MM.1S (cell line): Measurements from ENCODE around the gene TMEM141.

Experiments used
- DNase-seq: peaks from one replicate; pipeline ENCODE4 v3.0.0-alpha.2; 2015
- H2AFZ ChIP-seq: fragments of 300-600 bp; sonication (generic); 2 replicates; pipeline ENCODE4 v1.6.0; 2016; ENCODE audit warnings: antibody characterized with exemption, low read length
- H3F3A ChIP-seq: fragments of 300-600 bp; sonication (generic); 2 replicates; pipeline ENCODE4 v1.6.1; 2016; ENCODE audit warnings: mild to moderate bottlenecking, antibody characterized with exemption, low read length, moderate library complexity, mixed read lengths; ENCODE audit not compliant: insufficient read depth
- H3K27ac ChIP-seq: fragments of 300-600 bp; sonication (generic); 2 replicates; pipeline ENCODE4 v1.5.1; 2016; ENCODE audit warnings: mild to moderate bottlenecking, low read length
- H3K27me3 ChIP-seq: fragments of 300-600 bp; sonication (generic); replicated peaks from 2 replicates; pipeline ENCODE4 v1.6.0; 2016; ENCODE audit warnings: low read length; ENCODE audit not compliant: insufficient read depth
- H3K36me3 ChIP-seq: fragments of 300-600 bp; sonication (generic); replicated peaks from 2 replicates; pipeline ENCODE4 v1.6.1; 2016; ENCODE audit warnings: mild to moderate bottlenecking, low read length, mixed read lengths; ENCODE audit not compliant: insufficient read depth
- H3K4me1 ChIP-seq: fragments of 300-600 bp; sonication (generic); 2 replicates; pipeline ENCODE4 v1.6.1; 2016; ENCODE audit warnings: low read length, mixed read lengths
- H3K4me2 ChIP-seq: fragments of 300-600 bp; sonication (generic); 2 replicates; pipeline ENCODE4 v1.6.0; 2016; ENCODE audit warnings: low read depth, low read length
- H3K4me3 ChIP-seq: fragments of 300-600 bp; sonication (generic); 2 replicates; pipeline ENCODE4 v1.5.1; 2016; ENCODE audit warnings: low read length, mixed read lengths
- H3K79me2 ChIP-seq: fragments of 300-600 bp; sonication (generic); 2 replicates; pipeline ENCODE4 v1.6.1; 2016; ENCODE audit warnings: mixed run types, low read length, mixed read lengths
- H3K9ac ChIP-seq: fragments of 300-600 bp; sonication (generic); 2 replicates; pipeline ENCODE4 v1.6.1; 2016; ENCODE audit warnings: low read length, mixed read lengths
- H3K9me2 ChIP-seq: fragments of 300-600 bp; sonication (generic); replicated peaks from 2 replicates; pipeline ENCODE4 v1.6.1; 2016; ENCODE audit warnings: mild to moderate bottlenecking, low read length, mixed read lengths; ENCODE audit not compliant: insufficient read depth
- H3K9me3 ChIP-seq: fragments of 300-600 bp; sonication (generic); replicated peaks from 2 replicates; pipeline ENCODE4 v1.6.1; 2016; ENCODE audit warnings: mild to moderate bottlenecking, low read length, mixed read lengths; ENCODE audit not compliant: insufficient read depth
- H4K20me1 ChIP-seq: fragments of 300-600 bp; sonication (generic); 2 replicates; pipeline ENCODE4 v1.6.1; 2016; ENCODE audit warnings: mild to moderate bottlenecking, low read length, moderate library complexity, mixed read lengths; ENCODE audit not compliant: insufficient read depth
- EZH2 ChIP-seq: fragments of 300-600 bp; sonication (generic); optimal IDR thresholded peaks from 2 replicates; pipeline ENCODE3; 2017; ENCODE audit warnings: low read depth, mild to moderate bottlenecking, antibody characterized with exemption, low read length, mixed read lengths
- EZH2phosphoT487 ChIP-seq: fragments of 300-600 bp; sonication (generic); IDR thresholded peaks from 2 replicates; pipeline ENCODE4 v1.6.1; 2018; ENCODE audit warnings: antibody characterized with exemption, low read length
- TF ChIP-seq, protein P1 (sequence below): fragments of 300-600 bp; sonication (generic); IDR thresholded peaks from 2 replicates; pipeline ENCODE4 v1.5.1; 2016; ENCODE audit warnings: antibody characterized with exemption, low read length, mixed read lengths

The TMEM141 gene

DNA sequence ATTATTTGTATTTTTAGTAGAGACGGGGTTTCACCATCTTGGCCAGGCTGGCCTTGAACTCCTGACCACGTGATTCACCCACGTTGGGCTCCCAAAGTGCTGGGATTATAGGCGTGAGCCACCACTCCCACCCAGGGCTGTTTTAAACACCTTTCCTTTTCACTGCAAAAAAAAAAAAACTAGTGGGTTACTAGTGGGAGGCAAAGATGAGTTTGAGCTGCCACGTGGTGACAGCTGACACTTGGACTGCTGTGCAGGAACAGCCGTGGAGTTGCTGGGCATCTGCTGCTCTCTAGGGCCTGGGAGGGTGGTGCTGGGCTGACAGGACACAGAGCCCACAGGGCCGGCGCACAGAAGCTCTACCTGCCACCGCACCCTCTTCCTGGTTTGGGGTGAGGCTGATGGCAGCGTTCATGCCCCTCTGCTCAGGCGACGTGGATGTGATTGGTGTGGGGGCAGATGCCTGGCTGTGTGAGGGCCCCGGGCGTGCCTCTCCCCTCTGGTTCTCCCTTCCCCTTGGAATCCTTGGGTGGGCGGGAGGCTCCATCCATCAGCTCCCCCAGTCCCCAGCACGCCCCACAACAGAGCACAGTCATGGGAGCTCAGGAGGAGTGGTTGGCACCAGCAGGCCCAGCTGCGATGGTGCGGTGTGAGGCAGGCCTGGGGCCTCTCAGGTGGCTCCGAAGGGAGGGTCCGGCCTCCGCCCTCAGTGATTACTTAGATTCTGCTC is 33.5 kb downstream of the TMEM141 start:
- Histone ChIP-seq H3K4me1 (no peaks in the 10 kb centered on the region), H3K27ac (no peak overlapping the region), H3K4me2 (no peak overlapping the region), H3K9me3 (no peaks in the 10 kb centered on the region), H3K79me2 (peaks cover 11% of the 10 kb centered on the region), H3K36me3 (no peaks in the 10 kb centered on the region), H2AFZ (no peak overlapping the region), H3K9ac (no peak overlapping the region), H4K20me1 (no peaks in the 10 kb centered on the region), H3K9me2 (no peaks in the 10 kb centered on the region), H3K4me3 (no peak overlapping the region), H3F3A (no peaks in the 10 kb centered on the region), H3K27me3 (no peaks in the 10 kb centered on the region)
- TF ChIP-seq EZH2phosphoT487: no peak
- TF ChIP-seq, protein P1, sequence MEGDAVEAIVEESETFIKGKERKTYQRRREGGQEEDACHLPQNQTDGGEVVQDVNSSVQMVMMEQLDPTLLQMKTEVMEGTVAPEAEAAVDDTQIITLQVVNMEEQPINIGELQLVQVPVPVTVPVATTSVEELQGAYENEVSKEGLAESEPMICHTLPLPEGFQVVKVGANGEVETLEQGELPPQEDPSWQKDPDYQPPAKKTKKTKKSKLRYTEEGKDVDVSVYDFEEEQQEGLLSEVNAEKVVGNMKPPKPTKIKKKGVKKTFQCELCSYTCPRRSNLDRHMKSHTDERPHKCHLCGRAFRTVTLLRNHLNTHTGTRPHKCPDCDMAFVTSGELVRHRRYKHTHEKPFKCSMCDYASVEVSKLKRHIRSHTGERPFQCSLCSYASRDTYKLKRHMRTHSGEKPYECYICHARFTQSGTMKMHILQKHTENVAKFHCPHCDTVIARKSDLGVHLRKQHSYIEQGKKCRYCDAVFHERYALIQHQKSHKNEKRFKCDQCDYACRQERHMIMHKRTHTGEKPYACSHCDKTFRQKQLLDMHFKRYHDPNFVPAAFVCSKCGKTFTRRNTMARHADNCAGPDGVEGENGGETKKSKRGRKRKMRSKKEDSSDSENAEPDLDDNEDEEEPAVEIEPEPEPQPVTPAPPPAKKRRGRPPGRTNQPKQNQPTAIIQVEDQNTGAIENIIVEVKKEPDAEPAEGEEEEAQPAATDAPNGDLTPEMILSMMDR: no peak
- TF ChIP-seq EZH2: no peak
- no peak for DNase-seq

DNA sequence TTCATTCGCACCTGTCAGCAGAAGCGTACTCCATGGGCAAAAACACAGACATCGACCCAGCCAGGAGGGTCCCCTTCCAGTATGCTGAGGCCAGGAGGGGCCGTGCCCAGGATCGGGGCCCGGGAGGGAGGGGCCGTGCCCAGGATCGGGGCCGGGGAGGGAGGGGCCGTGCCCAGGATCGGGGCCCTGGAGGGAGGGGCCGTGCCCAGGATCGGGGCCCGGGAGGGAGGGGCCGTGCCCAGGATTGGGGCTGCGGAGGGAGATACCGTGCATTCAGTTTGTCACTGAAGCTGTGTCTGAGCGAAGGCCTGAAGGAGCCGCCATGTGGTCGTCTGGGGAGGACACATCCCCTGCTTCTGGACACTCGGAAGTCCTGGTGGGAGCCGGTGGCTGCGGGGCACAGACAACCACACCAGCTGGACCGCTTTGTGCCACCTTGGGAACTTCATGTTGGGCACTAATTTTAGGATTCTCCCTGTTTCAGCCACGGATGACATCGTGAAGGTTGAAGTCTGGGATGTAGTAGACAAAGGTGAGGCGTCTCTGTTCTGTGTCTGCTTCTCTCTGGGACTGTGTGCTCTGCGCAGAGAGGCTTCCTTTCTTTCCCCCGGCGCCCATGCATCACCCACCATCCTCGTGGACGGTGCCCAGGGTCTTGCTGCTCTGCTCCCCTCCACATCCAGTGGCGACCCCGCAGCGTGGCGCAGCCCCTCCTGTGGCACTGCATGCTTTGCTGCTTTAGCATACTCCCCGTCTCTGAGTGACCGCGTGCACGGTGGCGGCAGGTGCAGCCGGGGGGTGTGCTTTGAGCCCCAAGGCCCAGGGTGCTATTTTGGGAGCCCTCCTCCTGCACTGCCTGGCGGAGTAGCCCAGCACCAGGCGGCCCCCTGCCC is 34.4 kb downstream of the TMEM141 start:
- H3K4me3 ChIP-seq: no peak overlapping the region
- no peaks in the 10 kb centered on the region for H3K36me3 ChIP-seq
- no peaks in the 10 kb centered on the region for H4K20me1 ChIP-seq
- H3F3A ChIP-seq: no peaks in the 10 kb centered on the region
- DNase-seq: no peak
- H2AFZ ChIP-seq: no peak overlapping the region
- H3K9me2 ChIP-seq: no peaks in the 10 kb centered on the region
- no peak overlapping the region for H3K4me2 ChIP-seq
- H3K79me2 ChIP-seq: peaks cover 10% of the 10 kb centered on the region
- TF ChIP-seq EZH2 (no peak), EZH2phosphoT487 (no peak)
- TF ChIP-seq, protein P1: no peak
- H3K27me3 ChIP-seq: no peaks in the 10 kb centered on the region
- no peak overlapping the region for H3K9ac ChIP-seq
- H3K4me1 ChIP-seq: no peaks in the 10 kb centered on the region
- no peaks in the 10 kb centered on the region for H3K9me3 ChIP-seq
- no peak overlapping the region for H3K27ac ChIP-seq

DNA sequence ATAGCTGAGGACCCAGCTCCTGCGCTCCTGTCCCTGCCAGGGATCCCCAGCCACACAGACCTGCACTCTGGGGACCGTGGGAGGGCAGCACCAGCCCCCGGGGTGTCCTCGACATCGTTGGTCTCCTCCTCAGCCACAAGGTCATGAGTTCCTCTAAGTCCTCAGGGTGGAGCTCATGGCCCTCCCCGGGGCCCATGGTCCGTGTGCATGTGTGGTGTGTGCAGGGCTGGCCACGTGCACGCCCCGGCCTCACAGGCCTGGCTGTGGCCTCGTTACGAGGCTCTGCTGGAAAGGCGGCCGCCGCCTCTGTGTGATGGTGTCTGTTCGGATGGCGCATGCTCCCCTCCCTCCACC is 35.0 kb downstream of the TMEM141 start:
- DNase-seq: no peak
- Histone ChIP-seq H3K9me2 (no peaks in the 10 kb centered on the region), H3K27me3 (no peaks in the 10 kb centered on the region), H2AFZ (no peak overlapping the region), H3K36me3 (no peaks in the 10 kb centered on the region), H3K4me1 (no peaks in the 10 kb centered on the region), H3K79me2 (peaks cover 4% of the 10 kb centered on the region; the same call in 1 of the 2 replicates), H3K4me3 (no peak overlapping the region), H3K27ac (no peak overlapping the region), H4K20me1 (no peaks in the 10 kb centered on the region), H3F3A (no peaks in the 10 kb centered on the region), H3K9ac (no peak overlapping the region), H3K4me2 (no peak overlapping the region), H3K9me3 (no peaks in the 10 kb centered on the region)
- TF ChIP-seq, protein P1: no peak
- no peak for TF ChIP-seq EZH2
